Smooth muscle cell (in vitro differentiated cells): Measurements from ENCODE around the gene HAPSTR1. TPM values are rescaled to one million over a fixed set of nuclear protein-coding genes. Genes with fewer than 3 reads are reported as not detected.

ENCODE experiments used
- DNase-seq: peaks from one replicate; lab custom pipeline; 2025; ENCODE audit not compliant: unreplicated experiment; lab: John Stamatoyannopoulos, UW
- H2AFZ ChIP-seq: fragments of 200-600 bp; sonication (generic); 2 replicates; pipeline ENCODE4 v1.6.0; 2016; ENCODE audit warnings: antibody characterized with exemption, low read depth, mild to moderate bottlenecking
- H3F3A ChIP-seq: fragments of 200-600 bp; sonication (generic); 2 replicates; pipeline ENCODE4 v1.6.0; 2017; ENCODE audit warnings: antibody characterized with exemption, low read depth
- H3K27ac ChIP-seq: fragments of 200-600 bp; sonication (generic); 2 replicates; pipeline ENCODE4 v1.5.1; 2016; ENCODE audit warnings: low read depth, mild to moderate bottlenecking
- H3K27me3 ChIP-seq: fragments of 200-600 bp; sonication (generic); 2 replicates; pipeline ENCODE4 v1.6.1; 2016; ENCODE audit warnings: low read depth, mild to moderate bottlenecking
- H3K36me3 ChIP-seq: fragments of 200-600 bp; sonication (generic); 2 replicates; pipeline ENCODE4 v1.5.1; 2016; ENCODE audit warnings: low read depth
- H3K4me1 ChIP-seq: fragments of 200-600 bp; sonication (generic); 2 replicates; pipeline ENCODE4 v1.5.1; 2016; ENCODE audit warnings: low read depth
- H3K4me2 ChIP-seq: fragments of 200-600 bp; sonication (generic); 2 replicates; pipeline ENCODE4 v1.6.0; 2016; ENCODE audit warnings: mild to moderate bottlenecking
- H3K4me3 ChIP-seq: fragments of 200-600 bp; sonication (generic); 2 replicates; pipeline ENCODE4 v1.5.1; 2016; ENCODE audit warnings: mild to moderate bottlenecking
- H3K79me2 ChIP-seq: fragments of 200-600 bp; sonication (generic); 2 replicates; pipeline ENCODE4 v1.6.0; 2016; ENCODE audit warnings: low read depth, mild to moderate bottlenecking
- H3K9ac ChIP-seq: fragments of 200-600 bp; sonication (generic); 2 replicates; pipeline ENCODE4 v1.6.0; 2016; ENCODE audit warnings: low read depth
- H3K9me3 ChIP-seq: fragments of 200-600 bp; sonication (generic); replicated peaks from 2 replicates; pipeline ENCODE4 v1.5.1; 2016; ENCODE audit warnings: low read depth
- H4K20me1 ChIP-seq: fragments of 200-600 bp; sonication (generic); 2 replicates; pipeline ENCODE4 v1.6.0; 2016; ENCODE audit warnings: low read depth
- WGBS: methylation state at CpG from one replicate; pipeline ENCODE4 v1.1.7; 2016; ENCODE audit warnings: low lambda C conversion rate; 5-methylcytosine and 5-hydroxymethylcytosine counted together
- polyA plus RNA-seq: library from polyadenylated mRNA; unstranded; fragments of >200 nt; fragmentation: Nextera tagmentation; extraction: Ambion mirVana; gene quantifications from 2 replicates; pipeline ENCODE4 v1.2.1, GENCODE V29; 2016
- total RNA-seq: library from RNA; depleted of rRNA; stranded (reverse); fragments of >200 nt; gene quantifications from 2 replicates; pipeline ENCODE4 v1.2.3, GENCODE V29; 2014
- TF ChIP-seq, protein P1 (sequence below): fragments of 200-600 bp; sonication (generic); IDR thresholded peaks from 2 replicates; pipeline ENCODE4 v1.5.1; 2017; ENCODE audit warnings: borderline replicate concordance, mild to moderate bottlenecking, antibody characterized with exemption; ENCODE audit not compliant: insufficient read depth, poor library complexity, severe bottlenecking

Gene HAPSTR1
- total and polyA plus RNA-seq, 2 experiments from 2014 or later = 26.7 to 77.5 TPM

DNA sequence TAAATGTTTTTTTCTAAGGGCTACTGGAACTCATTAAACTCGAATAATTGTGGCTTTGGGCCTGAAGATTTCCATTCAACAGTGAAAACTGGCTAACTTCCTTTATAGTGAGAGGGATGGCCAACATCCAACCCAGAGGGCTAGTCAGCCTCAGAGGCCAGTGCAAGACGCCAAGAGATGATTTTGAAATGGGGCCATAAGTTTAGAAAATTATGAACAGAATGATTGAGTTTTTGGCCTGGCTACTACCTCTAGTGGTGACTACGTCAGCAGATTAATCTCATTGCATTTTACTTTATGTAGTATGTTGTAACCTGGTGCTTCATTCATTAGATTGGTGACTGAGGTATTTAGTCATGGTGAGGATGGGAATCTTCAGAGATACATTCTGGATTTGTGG lies 28.4 kb downstream of the HAPSTR1 start:
- H3K36me3 ChIP-seq = no peaks in the 10 kb centered on the region
- TF ChIP-seq, protein P1, sequence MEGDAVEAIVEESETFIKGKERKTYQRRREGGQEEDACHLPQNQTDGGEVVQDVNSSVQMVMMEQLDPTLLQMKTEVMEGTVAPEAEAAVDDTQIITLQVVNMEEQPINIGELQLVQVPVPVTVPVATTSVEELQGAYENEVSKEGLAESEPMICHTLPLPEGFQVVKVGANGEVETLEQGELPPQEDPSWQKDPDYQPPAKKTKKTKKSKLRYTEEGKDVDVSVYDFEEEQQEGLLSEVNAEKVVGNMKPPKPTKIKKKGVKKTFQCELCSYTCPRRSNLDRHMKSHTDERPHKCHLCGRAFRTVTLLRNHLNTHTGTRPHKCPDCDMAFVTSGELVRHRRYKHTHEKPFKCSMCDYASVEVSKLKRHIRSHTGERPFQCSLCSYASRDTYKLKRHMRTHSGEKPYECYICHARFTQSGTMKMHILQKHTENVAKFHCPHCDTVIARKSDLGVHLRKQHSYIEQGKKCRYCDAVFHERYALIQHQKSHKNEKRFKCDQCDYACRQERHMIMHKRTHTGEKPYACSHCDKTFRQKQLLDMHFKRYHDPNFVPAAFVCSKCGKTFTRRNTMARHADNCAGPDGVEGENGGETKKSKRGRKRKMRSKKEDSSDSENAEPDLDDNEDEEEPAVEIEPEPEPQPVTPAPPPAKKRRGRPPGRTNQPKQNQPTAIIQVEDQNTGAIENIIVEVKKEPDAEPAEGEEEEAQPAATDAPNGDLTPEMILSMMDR = no peak
- H3K9me3 ChIP-seq = no peaks in the 10 kb centered on the region
- no peaks in the 10 kb centered on the region for H3K27me3 ChIP-seq
- H3K27ac ChIP-seq = peak overlapping the region; percentile 23
- peaks cover 100% of the 10 kb centered on the region for H4K20me1 ChIP-seq
- DNase-seq = no peak
- no peak overlapping the region for H2AFZ ChIP-seq
- H3K4me2 ChIP-seq = no peak overlapping the region
- H3K4me1 ChIP-seq = no peaks in the 10 kb centered on the region
- peaks cover 79% of the 10 kb centered on the region for H3K79me2 ChIP-seq
- H3F3A ChIP-seq = peaks cover 40% of the 10 kb centered on the region
- 90% methylated on average over 3 of the region's 3 CpGs for WGBS
- H3K4me3 ChIP-seq = no peak overlapping the region
- H3K9ac ChIP-seq = no peak overlapping the region

GRCh38 chr16:9122342-9122741 lies 30.9 kb downstream of the HAPSTR1 start:
- TF ChIP-seq, protein P1 = no peak
- WGBS = 96% methylated on average over 5 of the region's 5 CpGs
- Histone ChIP-seq H3K9me3 (no peaks in the 10 kb centered on the region), H4K20me1 (peaks cover 100% of the 10 kb centered on the region), H3K4me2 (no peak overlapping the region), H2AFZ (no peak overlapping the region), H3K4me3 (no peak overlapping the region), H3F3A (peaks cover 19% of the 10 kb centered on the region), H3K27ac (no peak overlapping the region), H3K79me2 (peaks cover 63% of the 10 kb centered on the region), H3K36me3 (no peaks in the 10 kb centered on the region), H3K4me1 (no peaks in the 10 kb centered on the region), H3K9ac (no peak overlapping the region), H3K27me3 (no peaks in the 10 kb centered on the region)
- DNase-seq = no peak

DNA sequence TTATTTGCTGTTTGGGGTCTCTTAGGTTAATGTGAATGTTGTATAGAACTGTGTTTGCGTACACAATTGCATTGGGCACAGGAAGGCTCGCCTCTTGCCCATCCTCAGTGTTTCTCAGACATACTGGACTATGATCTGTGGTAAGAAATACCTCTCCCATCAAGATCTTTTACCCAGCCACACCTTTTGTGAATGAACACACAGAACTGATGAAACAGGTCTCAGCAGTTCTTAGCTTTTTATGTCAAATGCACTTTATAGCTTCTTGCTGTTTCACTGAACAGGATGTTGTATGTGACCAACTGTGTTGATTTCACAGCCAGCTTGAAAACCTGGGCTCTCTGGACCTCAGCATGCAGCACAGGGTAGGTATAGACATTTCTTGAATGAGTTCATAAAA lies 31.5 kb downstream of the HAPSTR1 start:
- Histone ChIP-seq H3K27ac (no peak overlapping the region), H3K36me3 (no peaks in the 10 kb centered on the region), H3K4me1 (no peaks in the 10 kb centered on the region), H3K9ac (no peak overlapping the region), H4K20me1 (peaks cover 100% of the 10 kb centered on the region), H3K9me3 (no peaks in the 10 kb centered on the region), H3K4me2 (no peak overlapping the region), H3K4me3 (no peak overlapping the region), H2AFZ (no peak overlapping the region), H3K27me3 (no peaks in the 10 kb centered on the region), H3F3A (peaks cover 13% of the 10 kb centered on the region), H3K79me2 (peaks cover 57% of the 10 kb centered on the region)
- WGBS = 96% methylated on average over 2 of the region's 2 CpGs
- no peak for DNase-seq
- TF ChIP-seq, protein P1 = no peak

GRCh38 chr16:9123401-9123800 lies 32.0 kb downstream of the HAPSTR1 start:
- Histone ChIP-seq H3K27ac (no peak overlapping the region), H3K4me1 (no peaks in the 10 kb centered on the region), H3F3A (peaks cover 13% of the 10 kb centered on the region), H3K9ac (no peak overlapping the region), H3K27me3 (no peaks in the 10 kb centered on the region), H3K4me2 (no peak overlapping the region), H3K36me3 (no peaks in the 10 kb centered on the region), H3K79me2 (peaks cover 53% of the 10 kb centered on the region), H3K9me3 (no peaks in the 10 kb centered on the region), H4K20me1 (peaks cover 100% of the 10 kb centered on the region), H3K4me3 (no peak overlapping the region), H2AFZ (no peak overlapping the region)
- TF ChIP-seq, protein P1 = no peak
- DNase-seq = no peak
- WGBS = 98% methylated on average over 7 of the region's 7 CpGs
